Immature natural killer cell (primary cell): ENCODE results near the gene CDK5RAP2. TPM values are rescaled to one million over a fixed set of nuclear protein-coding genes. Genes with fewer than 3 reads are reported as not detected.
A peak's percentile ranks its signal among the peaks of the same experiment; 100 is the strongest.

Experiments
- DNase-seq, 3 donors: peaks; one replicate each; pipeline ENCODE4 v3.0.0; 2022; ENCODE audit warnings: mixed read lengths in 1 of 3
- H3K27ac Mint-ChIP-seq, 6 donors: one replicate each; pipeline ENCODE4 v1.8.0; 2020; ENCODE audit warnings: mixed read lengths in 6 of 6, mild to moderate bottlenecking in 5 of 6, inconsistent platforms in 4 of 6, moderate library complexity in 3 of 6
- H3K27me3 Mint-ChIP-seq, 3 donors: one replicate each; pipeline ENCODE4 v1.8.0; 2020 to 2021; ENCODE audit warnings: low read depth in 3 of 3, mild to moderate bottlenecking in 3 of 3, mixed read lengths in 3 of 3, moderate library complexity in 3 of 3, inconsistent platforms in 1 of 3
- H3K36me3 Mint-ChIP-seq, 3 donors: one replicate each; pipeline ENCODE4 v1.8.0; 2020; ENCODE audit warnings: mixed read lengths in 3 of 3, inconsistent platforms in 2 of 3, mild to moderate bottlenecking in 2 of 3
- H3K4me1 Mint-ChIP-seq, 2 donors: one replicate each; pipeline ENCODE4 v1.8.0; 2020; ENCODE audit warnings: inconsistent platforms in 2 of 2, mild to moderate bottlenecking in 2 of 2, mixed read lengths in 2 of 2, moderate library complexity in 1 of 2
- H3K4me3 Mint-ChIP-seq, 5 donors: one replicate each; pipeline ENCODE4 v1.8.0; 2020; ENCODE audit warnings: mild to moderate bottlenecking in 5 of 5, mixed read lengths in 5 of 5, inconsistent platforms in 3 of 5, moderate library complexity in 3 of 5
- H3K9me3 Mint-ChIP-seq, 6 donors: one replicate each; pipeline ENCODE4 v1.8.0; 2020; ENCODE audit warnings: mild to moderate bottlenecking in 6 of 6, mixed read lengths in 6 of 6, inconsistent platforms in 4 of 6, moderate library complexity in 3 of 6
- polyA plus RNA-seq, 3 donors: library from polyadenylated mRNA; unstranded; fragments of 300-500 nt; fragmentation: Illumina TruSeq; gene quantifications; one replicate each; pipeline ENCODE4 v1.2.3, GENCODE V29; 2021

The CDK5RAP2 gene
- polyA plus RNA-seq, 3 donors from 2014 or later = 6.7 to 32.7 (median 11.6) TPM

- H3K36me3 Mint-ChIP-seq = peaks cover 7 to 27% (median 11%) of the 10 kb centered on the region in 3 donors
- no peak overlapping the region for H3K4me3 Mint-ChIP-seq
- H3K9me3 Mint-ChIP-seq = no peaks in the 10 kb centered on the region
- peaks cover 2 to 6% (median 6%) of the 10 kb centered on the region in 3 donors for H3K27me3 Mint-ChIP-seq
- no peaks in the 10 kb centered on the region for H3K4me1 Mint-ChIP-seq
- DNase-seq = no peak
- H3K27ac Mint-ChIP-seq = no peak overlapping the region
Measured at GRCh38 chr9:120386390-120387131, 193.4 kb downstream of the CDK5RAP2 start.

DNA sequence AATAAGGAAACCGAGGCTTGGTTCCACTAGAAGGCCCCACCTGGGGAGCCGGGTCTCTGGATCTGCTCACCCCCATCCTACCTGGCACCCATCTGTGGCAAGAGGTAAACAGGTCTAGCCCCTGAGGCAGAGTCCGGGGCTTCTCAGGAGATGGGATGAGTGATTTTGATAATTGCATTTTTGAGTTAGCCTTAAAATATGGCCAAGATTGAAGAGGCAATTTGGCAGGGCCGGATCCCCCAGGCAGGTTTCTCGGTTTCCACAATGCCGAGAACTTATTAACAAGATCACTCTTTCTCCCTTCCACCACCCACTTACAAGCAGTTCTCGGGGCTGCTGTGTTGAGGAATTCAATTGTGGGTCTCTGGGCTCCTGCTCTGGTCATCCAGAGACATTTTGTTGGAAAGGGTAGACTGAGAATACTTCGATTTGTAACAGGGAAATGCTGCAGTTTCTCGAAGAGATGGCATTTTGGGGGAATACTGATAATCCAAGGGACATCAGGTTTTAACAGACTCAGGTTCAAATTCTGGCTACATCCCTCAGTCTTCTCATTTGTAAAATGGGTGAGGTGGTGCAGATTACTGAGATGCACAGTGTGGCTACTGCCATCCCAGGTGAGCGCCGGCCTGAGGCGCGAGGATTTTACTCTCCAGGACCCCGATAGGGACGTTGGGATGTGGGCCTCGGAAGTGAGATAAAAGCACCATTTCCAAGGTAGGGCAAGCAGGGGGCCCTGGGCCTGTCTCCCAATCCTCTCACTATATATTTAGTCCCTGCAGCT is 194.2 kb downstream of the CDK5RAP2 start:
- peaks cover 11 to 28% (median 13%) of the 10 kb centered on the region in 3 donors for H3K36me3 Mint-ChIP-seq
- H3K9me3 Mint-ChIP-seq = no peaks in the 10 kb centered on the region
- DNase-seq = no peak
- H3K4me3 Mint-ChIP-seq = no peak overlapping the region
- H3K27ac Mint-ChIP-seq = no peak overlapping the region
- H3K4me1 Mint-ChIP-seq = no peaks in the 10 kb centered on the region
- H3K27me3 Mint-ChIP-seq = peaks cover 2 to 6% (median 3%) of the 10 kb centered on the region in 3 donors

- Mint-ChIP-seq H3K27ac (no peak overlapping the region), H3K4me3 (no peak overlapping the region), H3K36me3 (peaks cover 11 to 33% (median 22%) of the 10 kb centered on the region in 3 donors), H3K27me3 (peaks cover 2 to 6% (median 2%) of the 10 kb centered on the region in 3 donors), H3K4me1 (no peaks in the 10 kb centered on the region), H3K9me3 (no peaks in the 10 kb centered on the region)
- no peak for DNase-seq
Measured at GRCh38 chr9:120384925-120385272, 195.1 kb downstream of the CDK5RAP2 start.

DNA sequence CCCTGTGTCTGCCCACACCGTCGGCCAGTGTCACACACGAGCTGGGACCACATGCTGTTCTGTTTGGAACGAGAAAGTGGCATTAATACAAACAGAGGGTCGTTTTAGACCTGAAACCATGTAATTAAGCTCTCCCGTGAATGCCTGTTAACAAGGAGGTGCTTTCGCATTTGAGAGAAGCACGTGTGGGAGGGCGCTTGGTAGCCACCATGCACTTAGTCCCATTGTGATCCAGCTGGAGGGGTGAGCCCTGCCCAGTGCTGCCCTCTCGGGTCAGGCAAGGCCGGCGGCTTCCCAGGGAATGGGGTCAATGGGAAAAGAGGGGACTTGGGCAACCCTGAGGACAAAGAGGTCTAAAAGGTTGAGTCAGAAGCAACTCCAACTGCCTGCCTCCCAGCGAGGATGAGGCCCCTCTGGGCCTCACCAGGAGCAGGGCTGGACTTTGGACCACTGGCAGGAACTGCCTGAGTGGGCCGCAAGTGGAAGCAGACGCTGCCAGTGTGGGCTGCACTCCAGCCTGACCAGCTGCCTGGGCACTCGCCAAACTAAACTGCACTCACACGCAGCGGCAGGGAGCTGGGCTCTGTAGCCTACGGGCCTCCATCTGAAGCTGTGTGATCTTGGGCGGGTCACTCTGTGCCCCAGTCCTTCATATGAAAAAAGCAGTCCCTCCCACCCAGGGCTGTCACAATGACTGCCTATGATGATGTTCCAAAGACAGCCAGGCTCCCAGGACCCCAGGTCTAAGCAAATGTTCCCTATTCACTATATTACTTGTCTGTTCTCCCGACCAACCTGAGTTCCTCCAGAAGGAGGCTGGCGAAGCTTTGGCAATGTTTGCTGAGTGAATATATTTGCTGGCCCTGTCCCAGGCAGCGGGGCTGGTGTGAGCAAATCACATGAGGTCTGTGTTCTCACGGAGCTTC is 195.7 kb downstream of the CDK5RAP2 start:
- Mint-ChIP-seq H3K9me3 (no peaks in the 10 kb centered on the region), H3K27me3 (peaks cover 2 to 6% (median 2%) of the 10 kb centered on the region in 3 donors), H3K4me1 (no peaks in the 10 kb centered on the region), H3K4me3 (no peak overlapping the region), H3K36me3 (peaks cover 11 to 30% (median 23%) of the 10 kb centered on the region in 3 donors), H3K27ac (peak overlapping the region in 1 of 6 donors; percentile 31)
- DNase-seq = no peak

DNA sequence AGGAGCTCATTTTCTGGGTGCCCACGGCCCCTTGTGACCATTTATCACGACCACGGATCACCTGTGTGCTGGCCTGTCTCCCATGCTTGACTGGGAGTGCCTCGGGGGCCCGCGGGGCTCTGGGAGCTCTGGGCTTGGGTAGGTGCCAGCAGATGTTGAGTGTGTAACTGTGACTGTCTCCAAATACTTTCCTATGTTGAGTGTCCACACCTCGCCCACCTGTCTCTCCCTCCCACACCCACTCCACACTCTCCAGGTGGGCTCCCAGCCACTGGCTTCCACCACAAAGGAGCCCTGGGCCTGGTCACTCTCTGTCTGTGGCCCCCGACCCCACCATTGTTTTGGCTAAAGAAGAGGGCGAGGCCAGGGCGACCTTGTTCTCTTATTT is 196.4 kb downstream of the CDK5RAP2 start:
- Mint-ChIP-seq H3K27ac (no peak overlapping the region), H3K27me3 (peaks cover 2 to 6% (median 2%) of the 10 kb centered on the region in 3 donors), H3K4me3 (no peak overlapping the region), H3K4me1 (no peaks in the 10 kb centered on the region), H3K9me3 (no peaks in the 10 kb centered on the region), H3K36me3 (peaks cover 6 to 25% (median 16%) of the 10 kb centered on the region in 3 donors)
- no peak for DNase-seq

DNA sequence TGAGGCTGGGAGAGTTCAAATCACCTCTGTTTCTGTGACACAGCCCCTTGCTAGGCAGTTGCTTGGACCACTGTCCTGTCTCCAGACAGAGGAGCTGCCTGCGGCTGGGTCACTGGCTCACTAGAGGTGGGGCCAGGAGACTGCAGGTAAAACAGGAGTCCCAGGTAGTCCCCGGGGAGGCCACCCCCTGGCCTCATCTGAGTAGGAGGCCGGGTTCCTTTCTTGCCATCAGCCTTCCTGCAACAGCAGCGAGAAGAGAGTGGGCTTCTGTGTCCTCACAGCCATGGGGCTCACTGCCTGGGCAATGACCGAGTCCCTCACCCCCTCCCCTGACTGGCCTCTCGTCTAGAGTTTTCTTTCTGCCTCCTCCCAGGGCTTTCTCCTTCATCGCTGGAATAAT is 197.5 kb downstream of the CDK5RAP2 start:
- no peaks in the 10 kb centered on the region for H3K9me3 Mint-ChIP-seq
- DNase-seq = no peak
- peaks cover 6 to 21% (median 16%) of the 10 kb centered on the region in 3 donors for H3K36me3 Mint-ChIP-seq
- no peaks in the 10 kb centered on the region for H3K4me1 Mint-ChIP-seq
- H3K27me3 Mint-ChIP-seq = peaks cover 2 to 4% (median 3%) of the 10 kb centered on the region in 3 donors
- H3K27ac Mint-ChIP-seq = no peak overlapping the region
- no peak overlapping the region for H3K4me3 Mint-ChIP-seq

DNA sequence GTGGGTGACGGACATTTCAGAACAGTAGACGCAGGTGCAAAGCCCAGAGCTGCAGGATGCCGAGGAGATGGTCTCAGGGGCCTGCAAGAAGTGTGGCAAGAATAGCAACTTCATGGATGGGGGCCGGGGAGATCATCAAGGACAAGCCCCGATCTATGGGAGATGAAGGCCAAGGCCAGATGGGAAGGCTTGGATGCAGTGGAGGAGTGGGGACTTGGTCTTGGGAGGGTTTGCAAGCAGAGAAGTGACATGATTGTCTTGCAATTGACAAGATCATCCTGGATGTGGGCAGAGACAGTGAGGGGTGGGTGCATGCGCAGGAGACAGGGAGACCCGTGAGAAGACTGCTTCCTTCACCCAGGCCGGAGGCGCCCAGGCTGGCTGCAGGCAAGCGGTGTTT is 198.1 kb downstream of the CDK5RAP2 start:
- Mint-ChIP-seq H3K36me3 (peaks cover 10 to 21% (median 18%) of the 10 kb centered on the region in 3 donors), H3K9me3 (no peaks in the 10 kb centered on the region)

DNA sequence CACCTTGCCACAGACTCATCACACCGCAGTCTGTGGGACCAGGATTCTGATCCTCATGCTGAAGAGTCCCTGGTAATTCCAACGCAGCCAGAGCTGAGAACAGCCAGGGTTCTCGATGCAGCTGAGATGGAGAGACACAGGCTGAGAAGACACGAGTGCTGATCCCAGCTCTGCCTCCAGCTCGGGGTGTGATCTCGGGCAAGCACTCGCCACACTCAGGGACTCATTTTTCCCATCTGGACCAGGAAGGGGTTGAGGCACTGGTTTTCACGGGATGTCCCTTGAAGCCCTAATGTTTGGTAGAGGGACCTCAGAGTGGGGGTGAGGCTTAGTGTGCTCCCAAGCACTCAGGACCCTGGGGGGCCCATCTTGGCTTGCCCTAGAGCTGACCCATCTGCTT is 200.4 kb downstream of the CDK5RAP2 start:
- Mint-ChIP-seq H3K27me3 (peaks cover 2 to 4% (median 3%) of the 10 kb centered on the region in 3 donors), H3K27ac (no peak overlapping the region), H3K9me3 (no peaks in the 10 kb centered on the region), H3K4me3 (no peak overlapping the region), H3K4me1 (no peaks in the 10 kb centered on the region), H3K36me3 (peaks cover 10 to 22% (median 21%) of the 10 kb centered on the region in 3 donors)
- DNase-seq = no peak

More for the DNA sequence above, 198.1 kb downstream of the CDK5RAP2 start:
- Mint-ChIP-seq H3K4me1 (no peaks in the 10 kb centered on the region), H3K27me3 (peaks cover 3 to 5% (median 4%) of the 10 kb centered on the region in 3 donors), H3K27ac (no peak overlapping the region), H3K4me3 (no peak overlapping the region)
- DNase-seq = no peak

- Mint-ChIP-seq H3K27me3 (peaks cover 1 to 4% (median 2%) of the 10 kb centered on the region in 3 donors), H3K27ac (no peak overlapping the region), H3K9me3 (peaks cover 0 to 1% (median 0%) of the 10 kb centered on the region in 6 donors), H3K4me1 (no peaks in the 10 kb centered on the region), H3K4me3 (no peak overlapping the region), H3K36me3 (peaks cover 10 to 22% (median 21%) of the 10 kb centered on the region in 3 donors)
- no peak for DNase-seq
Measured at GRCh38 chr9:120378680-120379079, 201.3 kb downstream of the CDK5RAP2 start.

- Mint-ChIP-seq H3K4me1 (no peaks in the 10 kb centered on the region), H3K36me3 (peaks cover 10 to 25% (median 22%) of the 10 kb centered on the region in 3 donors), H3K27ac (no peak overlapping the region), H3K27me3 (peaks cover 1 to 4% (median 2%) of the 10 kb centered on the region in 3 donors), H3K4me3 (no peak overlapping the region), H3K9me3 (peaks cover 0 to 1% (median 0%) of the 10 kb centered on the region in 6 donors)
- DNase-seq = no peak
Measured at GRCh38 chr9:120377268-120378159, 202.5 kb downstream of the CDK5RAP2 start.

GRCh38 chr9:120376101-120376500 is 203.9 kb downstream of the CDK5RAP2 start:
- H3K4me1 Mint-ChIP-seq = no peaks in the 10 kb centered on the region

GRCh38 chr9:120375316-120375715 is 204.7 kb downstream of the CDK5RAP2 start:
- Mint-ChIP-seq H3K4me1 (no peaks in the 10 kb centered on the region), H3K4me3 (no peak overlapping the region), H3K36me3 (peaks cover 12 to 25% (median 15%) of the 10 kb centered on the region in 3 donors), H3K27ac (no peak overlapping the region), H3K27me3 (peaks cover 0 to 4% (median 1%) of the 10 kb centered on the region in 3 donors), H3K9me3 (peaks cover 0 to 1% (median 0%) of the 10 kb centered on the region in 6 donors)
- DNase-seq = no peak

More at GRCh38 chr9:120376101-120376500, 203.9 kb downstream of the CDK5RAP2 start:
- peaks cover 0 to 1% (median 0%) of the 10 kb centered on the region in 6 donors for H3K9me3 Mint-ChIP-seq
- DNase-seq = no peak
- peaks cover 0 to 4% (median 1%) of the 10 kb centered on the region in 3 donors for H3K27me3 Mint-ChIP-seq
- H3K36me3 Mint-ChIP-seq = peaks cover 15 to 30% (median 19%) of the 10 kb centered on the region in 3 donors
- H3K4me3 Mint-ChIP-seq = no peak overlapping the region
- H3K27ac Mint-ChIP-seq = no peak overlapping the region
